GM21360 (cell line): ENCODE data around the gene TNK1.

Experiments used
- ATAC-seq: cut with Tn5 transposase; IDR thresholded peaks from one replicate; pipeline ENCODE4 v1.9.1; 2021; ENCODE audit warnings: mild to moderate bottlenecking, moderate library complexity; ENCODE audit not compliant: unreplicated experiment

The TNK1 gene

DNA sequence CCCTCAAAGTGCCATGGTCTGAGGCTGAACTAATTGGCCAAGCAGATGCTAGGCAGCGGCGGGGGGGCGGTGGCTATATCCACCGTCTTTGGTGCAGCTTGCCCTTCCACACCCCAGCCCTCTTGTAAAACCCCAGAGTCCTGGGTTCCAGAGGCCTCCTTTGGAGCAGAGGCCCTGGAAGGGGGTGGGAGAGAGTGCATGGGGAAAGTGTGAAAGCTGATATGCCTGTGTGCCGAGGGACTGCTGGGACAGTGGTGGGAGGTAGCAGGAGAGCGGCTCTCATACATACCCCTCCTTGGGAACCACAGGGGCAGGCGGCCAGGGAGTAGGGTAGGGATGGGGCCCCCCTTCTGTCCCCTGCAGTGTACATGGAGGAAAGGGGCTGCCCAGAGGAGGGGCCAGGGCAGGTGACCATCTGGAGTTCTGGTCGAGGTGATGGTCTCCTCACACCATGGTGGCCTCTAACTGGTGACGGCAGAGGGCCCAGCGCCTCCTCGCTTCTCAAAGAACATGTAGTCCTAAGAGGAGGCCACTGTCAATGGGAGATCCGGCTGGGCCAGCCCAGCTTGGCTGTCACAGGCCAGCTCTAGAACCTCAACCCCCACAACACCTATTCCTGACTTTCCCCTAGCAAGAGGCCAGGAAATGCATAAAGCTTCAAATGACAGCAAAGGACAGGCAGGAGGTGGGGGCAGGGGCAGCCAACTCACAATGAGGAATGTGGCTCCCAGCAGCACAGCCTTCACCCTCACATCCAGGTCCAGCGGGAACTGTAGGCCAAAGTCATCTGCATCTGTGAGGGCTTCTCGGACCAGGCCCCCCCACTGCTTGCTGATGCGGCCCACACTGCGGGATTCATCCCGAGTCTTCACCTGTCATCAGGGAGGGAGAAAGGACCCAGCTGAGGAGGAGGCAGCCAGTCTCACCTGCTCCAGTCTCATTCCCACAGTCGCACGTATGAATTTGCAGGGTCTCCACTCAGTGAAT, 9.3 kb downstream of the TNK1 start:
- ATAC-seq: no peak

GRCh38 chr17:7391307-7391706, 10.4 kb downstream of the TNK1 start:
- ATAC-seq: no peak

- no peak for ATAC-seq
Observed at GRCh38 chr17:7392696-7393612, 12.1 kb downstream of the TNK1 start.

DNA sequence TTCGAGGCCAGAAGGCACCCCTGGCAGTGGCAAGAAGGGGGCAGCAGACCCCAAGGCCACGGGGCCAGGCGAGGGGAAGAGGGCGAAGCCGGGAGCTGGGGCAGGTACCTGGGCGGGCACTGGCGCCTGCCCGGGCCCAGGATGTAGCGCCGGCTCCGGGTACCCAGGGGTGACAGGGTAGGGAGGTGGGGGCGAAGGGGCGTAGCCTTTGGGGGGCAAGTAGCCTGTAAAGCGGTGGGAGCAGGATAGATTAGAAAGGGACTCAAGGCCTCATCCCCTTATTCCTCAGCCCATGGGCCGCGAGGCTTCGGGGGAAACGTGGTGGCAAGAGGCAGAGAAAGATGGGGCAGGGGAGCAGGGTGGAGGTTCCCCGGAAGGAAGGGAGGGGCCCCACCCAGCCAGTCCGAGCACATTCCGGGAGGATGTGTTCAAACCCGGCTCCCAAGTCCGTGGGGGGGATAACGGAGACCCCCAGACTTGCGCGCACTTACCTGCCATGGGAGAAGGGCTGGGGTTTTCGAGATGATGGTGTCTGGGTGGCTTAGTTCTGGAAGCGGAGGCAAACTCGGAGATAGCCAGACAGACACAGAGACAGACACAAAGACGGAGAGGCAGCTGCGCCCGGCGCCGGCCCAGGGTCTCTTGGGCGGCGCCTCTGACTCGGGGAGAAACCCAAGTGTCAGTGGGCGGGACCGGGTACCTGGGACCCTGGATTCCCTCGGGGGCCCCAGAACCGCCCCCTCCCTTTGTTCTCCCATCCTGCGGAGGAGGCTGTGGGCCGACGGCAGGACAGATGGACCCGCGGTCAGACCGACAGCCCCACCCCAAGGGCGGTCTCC, 12.9 kb downstream of the TNK1 start:
- peak; percentile 30 for ATAC-seq

DNA sequence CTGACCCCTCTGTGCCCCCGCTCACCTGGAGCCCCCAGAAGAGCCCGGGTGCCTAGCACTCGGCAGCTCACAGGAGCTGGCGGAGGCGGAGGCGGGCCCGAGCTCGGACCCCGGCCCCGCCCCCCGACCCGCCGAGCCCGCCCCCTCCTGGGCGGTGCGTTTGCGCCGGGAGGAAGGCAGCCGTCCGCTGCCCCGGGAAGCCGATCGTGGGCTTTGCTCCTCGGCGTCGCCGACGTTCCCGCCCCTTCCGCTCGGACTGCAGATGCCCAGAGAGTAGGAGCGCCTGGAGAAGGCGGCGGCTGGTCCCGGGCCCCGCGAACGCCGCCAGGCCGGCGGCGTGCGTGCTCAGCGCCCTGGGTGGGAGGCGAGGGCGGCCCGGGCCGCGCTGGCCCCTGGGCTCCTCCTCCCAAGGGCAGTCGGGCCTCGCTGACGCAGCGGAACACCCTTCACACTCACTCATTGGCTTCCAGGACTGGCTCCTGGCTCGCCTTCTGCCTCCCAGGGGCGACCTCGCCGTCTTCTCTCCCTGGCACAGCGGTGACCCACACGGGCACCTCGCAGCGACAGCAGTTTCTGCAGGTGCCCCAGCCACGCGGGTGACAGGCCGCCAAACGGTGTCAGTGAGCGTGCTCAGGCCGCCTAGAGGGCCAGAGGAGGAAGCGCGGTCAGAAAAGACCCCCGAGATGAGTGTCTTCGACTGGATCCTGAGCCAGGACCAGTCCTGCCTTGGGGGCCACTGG, 13.7 kb downstream of the TNK1 start, which contains the start of gene PLSCR3:
Gene PLSCR3, minus strand, starts transcription at position 74 of the 740 bp plus-strand sequence. CDS start 415 bp downstream, outside the sequence.
- ATAC-seq: peak; percentile 51

DNA sequence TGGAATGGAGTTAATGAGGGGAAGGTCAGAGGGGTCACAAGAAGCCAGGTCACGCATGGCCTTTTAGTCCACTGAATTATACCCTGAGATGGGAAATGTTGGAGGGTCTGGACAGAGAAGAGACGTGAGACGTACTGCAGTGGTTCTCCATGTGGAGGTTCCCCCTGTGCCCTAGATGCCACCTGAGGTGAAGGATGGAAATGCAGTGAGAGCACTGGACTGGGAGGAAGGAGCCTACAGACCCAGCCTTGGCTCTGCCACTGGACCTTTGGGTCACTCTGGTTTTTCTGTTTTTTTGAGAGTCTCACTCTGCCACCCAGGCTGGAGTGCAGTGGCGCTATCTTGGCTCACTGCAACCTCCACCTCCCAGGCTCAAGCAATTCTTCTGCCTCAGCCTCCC, 15.3 kb downstream of the TNK1 start:
- no peak for ATAC-seq

GRCh38 chr17:7398612-7399011, 17.7 kb downstream of the TNK1 start:
- ATAC-seq: no peak

DNA sequence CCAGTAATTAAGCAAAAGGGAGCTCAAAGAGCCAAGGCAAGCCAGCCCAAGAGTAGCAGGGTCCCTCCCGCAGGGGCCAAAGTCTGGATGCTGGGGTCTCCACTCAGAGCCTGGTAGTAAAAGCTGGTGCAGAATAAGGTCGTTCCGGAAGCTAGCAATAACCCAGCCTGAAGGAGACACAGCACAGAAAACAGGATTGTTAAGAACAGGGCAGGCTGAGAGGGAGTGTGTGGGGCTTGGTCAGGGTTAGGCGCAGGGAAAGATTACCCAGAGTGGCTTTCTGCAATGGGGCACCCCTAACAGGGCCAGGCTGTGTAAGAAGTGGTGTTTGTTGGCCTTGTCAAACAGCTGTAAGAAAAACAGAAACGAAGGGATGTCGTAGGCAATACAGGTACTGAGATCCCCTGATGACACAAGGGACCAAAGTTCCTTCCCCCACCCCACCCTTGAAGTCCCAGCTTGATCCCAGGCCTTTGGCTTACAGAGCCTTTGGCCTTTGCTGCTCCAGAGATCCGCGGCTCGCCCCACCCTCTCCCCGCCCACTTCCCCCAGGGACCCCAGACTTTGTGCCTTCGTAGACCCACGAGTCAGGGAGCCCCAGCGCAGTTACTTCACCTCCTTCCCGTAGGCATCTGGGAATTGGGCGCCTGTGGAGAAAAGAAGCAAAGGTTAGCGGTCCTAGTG, 22.3 kb downstream of the TNK1 start:
- ATAC-seq: no peak

GRCh38 chr17:7403727-7403976, 22.8 kb downstream of the TNK1 start:
- no peak for ATAC-seq

GRCh38 chr17:7403977-7404736, 23.3 kb downstream of the TNK1 start, which contains the start of gene TMEM256:
TMEM256 (minus strand) TSS chr17:7404097; CDS start chr17:7404084, 13 bp downstream.
- peak; percentile 82 for ATAC-seq

DNA sequence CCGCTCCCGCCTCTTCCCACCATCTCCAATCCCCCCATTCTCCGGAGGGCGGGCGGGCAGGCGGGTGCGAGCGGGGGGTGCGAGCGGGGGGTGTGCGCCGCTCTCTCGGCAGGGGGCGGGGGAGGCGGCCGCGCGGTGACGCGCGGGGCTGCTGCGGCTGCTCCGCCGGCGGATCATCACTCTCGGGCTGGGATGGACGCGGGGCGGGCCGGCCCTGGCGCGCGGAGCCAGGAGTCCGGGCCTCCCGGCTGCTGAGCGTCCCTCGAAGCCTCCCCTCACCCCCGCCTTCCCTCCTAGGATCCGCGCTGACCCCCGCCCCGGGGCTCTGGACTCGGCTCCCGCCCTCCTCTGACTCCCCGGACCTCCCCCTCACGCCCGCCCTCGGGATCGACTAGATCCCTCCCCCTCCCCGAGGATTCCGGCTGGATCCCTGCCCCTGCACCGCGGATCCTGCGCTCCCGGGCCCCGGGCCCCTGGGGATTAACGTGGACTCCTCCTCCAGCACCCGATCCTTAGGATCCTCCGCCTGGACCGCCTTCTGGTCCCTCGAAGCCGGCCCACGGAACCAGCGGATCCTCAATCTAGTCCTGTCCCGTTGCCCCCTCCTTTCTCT, 24.0 kb downstream of the TNK1 start:
- peak; percentile 10 for ATAC-seq

GRCh38 chr17:7405350-7406234, 24.7 kb downstream of the TNK1 start:
- no peak for ATAC-seq

GRCh38 chr17:7406235-7406825, 25.4 kb downstream of the TNK1 start:
- no peak for ATAC-seq

DNA sequence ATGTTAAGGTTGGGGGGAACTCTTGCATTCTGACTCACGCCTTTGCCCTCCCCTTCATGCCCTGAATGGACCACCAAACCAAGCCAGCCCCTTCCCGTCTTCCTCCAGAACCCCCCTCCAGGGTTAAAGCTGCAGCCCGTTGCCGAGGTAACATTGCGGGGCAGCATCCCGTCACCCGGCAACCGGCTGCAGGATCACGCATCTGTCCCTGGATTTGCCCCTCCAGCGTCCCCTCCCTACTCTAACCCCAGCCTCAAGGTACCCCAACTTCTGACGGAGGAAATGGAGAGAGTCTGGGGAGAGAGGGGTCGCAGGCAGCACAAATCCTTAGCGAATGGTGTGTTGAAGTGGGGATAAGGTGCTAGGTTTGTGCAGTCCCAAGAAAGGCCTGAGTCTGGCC, 26.2 kb downstream of the TNK1 start:
- no peak for ATAC-seq

- ATAC-seq: no peak
Observed at GRCh38 chr17:7407485-7408251, 26.8 kb downstream of the TNK1 start, which contains the start of gene NLGN2. NLGN2 (plus strand) TSS chr17:7407845; CDS start chr17:7408256, 411 bp downstream.

DNA sequence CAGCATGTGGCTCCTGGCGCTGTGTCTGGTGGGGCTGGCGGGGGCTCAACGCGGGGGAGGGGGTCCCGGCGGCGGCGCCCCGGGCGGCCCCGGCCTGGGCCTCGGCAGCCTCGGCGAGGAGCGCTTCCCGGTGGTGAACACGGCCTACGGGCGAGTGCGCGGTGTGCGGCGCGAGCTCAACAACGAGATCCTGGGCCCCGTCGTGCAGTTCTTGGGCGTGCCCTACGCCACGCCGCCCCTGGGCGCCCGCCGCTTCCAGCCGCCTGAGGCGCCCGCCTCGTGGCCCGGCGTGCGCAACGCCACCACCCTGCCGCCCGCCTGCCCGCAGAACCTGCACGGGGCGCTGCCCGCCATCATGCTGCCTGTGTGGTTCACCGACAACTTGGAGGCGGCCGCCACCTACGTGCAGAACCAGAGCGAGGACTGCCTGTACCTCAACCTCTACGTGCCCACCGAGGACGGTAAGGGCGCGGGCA, 27.4 kb downstream of the TNK1 start:
- no peak for ATAC-seq
